HG02884 (cell line): ENCODE results near the gene RDH12.
"Not testable (repeated sequence)": the region's sequence is repeated elsewhere in the genome, so short reads cannot be mapped to it uniquely, and the experiment has no call there.

ENCODE experiments used
- ATAC-seq: cut with Tn5 transposase; IDR thresholded peaks from one replicate; pipeline ENCODE4 v1.9.1; 2021; ENCODE audit warnings: mild to moderate bottlenecking, moderate library complexity; ENCODE audit not compliant: unreplicated experiment

The RDH12 gene

GRCh38 chr14:67704484-67705089 is 2.9 kb downstream of the RDH12 start:
- no peak for ATAC-seq

DNA sequence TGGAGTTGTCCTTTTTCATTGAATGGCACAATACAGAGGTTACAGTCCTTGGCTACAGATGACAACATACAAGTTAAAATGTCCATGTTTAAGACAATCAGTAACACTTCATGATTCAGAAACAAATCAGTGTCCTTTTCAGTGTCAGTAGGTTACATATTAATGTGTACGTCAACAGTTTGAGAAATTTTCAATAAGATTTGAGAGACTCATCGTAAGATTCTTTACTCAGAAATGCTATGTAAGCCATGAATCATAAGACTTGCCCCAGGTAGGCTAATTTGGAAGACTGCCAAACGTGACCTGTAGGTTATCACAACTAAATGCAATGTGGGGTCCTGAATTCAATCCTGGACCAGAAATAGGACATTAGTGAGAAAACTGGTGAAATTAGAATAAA is 3.5 kb downstream of the RDH12 start:
- ATAC-seq: no peak

GRCh38 chr14:67709346-67709745 is 7.7 kb downstream of the RDH12 start:
- not testable (repeated sequence) for ATAC-seq

DNA sequence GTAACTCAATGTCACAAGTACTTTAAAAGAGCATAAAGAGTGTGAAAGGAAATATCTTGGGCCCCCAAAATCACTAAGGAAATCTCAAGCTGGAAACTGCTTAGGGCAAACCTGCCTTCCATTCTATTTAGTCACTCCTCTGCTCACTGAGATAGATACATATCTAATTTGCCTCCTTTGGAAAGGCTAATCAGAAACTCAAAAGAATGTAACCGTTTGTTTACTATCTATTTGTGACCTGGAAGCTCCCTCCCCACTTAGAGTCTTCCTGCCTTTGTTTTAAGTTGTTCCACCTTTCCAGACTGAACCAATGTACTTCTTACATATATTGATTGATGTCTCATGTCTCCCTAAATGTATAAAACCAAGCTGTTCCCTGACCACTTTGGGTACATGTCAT is 8.1 kb downstream of the RDH12 start:
- not testable (repeated sequence) for ATAC-seq

DNA sequence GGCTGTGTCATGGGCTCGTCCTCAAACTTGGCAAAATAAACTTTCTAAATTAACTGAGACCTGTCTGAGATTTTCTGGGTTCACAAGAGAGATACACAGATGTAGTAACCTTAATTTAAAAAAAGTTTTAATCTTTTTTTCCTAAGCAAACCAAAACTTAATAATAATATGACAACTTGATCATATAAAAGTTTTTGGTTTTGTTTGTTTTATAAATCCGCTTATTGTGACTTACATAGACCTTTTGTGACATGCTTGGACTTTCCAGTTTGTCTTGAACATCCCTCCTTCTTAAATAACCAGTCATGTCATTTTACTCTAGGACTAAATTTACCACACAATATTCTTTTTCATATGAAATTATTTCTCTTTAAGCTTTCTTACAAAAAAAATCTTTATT is 8.5 kb downstream of the RDH12 start:
- ATAC-seq: no peak

DNA sequence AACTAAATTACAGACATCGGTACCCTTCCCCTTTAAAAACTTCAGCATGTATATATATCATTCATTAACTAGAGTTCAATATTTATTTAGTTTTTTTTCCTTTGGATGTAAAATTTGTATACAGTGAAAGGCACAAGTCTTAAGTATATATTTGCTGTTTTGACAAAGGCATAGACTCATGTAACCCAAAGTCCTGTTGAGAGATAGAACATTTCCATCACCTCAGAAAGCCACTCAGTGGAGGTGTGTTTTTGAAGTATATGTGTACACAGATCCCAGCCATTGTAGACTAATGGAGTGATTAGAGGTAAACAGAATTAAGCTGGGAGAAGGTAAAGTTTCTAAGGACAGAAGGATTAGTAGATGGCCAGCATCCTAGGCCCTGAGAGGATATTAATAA is 15.4 kb downstream of the RDH12 start:
- no peak for ATAC-seq

GRCh38 chr14:67718265-67718664 is 16.6 kb downstream of the RDH12 start:
- ATAC-seq: no peak

- not testable (repeated sequence) for ATAC-seq
These were observed 17.7 kb downstream of the RDH12 start for GRCh38 chr14:67719385-67719784.

GRCh38 chr14:67719866-67720265 is 18.2 kb downstream of the RDH12 start:
- ATAC-seq: no peak

DNA sequence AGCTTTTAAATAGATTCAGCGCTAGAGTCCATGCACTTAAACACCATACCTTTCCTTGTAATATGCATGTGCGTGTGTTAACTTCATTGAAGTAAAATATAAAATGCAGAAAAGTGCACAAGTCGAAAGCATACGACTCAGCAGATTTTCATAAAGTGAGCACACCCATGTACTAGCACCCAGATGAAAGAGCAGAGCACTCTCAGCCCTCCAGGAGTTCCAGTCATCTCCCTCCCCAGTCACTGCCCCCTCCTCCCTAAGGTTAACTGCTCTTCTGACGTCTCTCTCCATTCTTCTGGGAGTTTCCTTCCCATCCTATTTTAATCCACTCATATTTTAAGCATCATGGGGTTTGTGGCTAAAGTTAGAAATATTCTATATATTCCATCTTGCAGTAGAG is 20.2 kb downstream of the RDH12 start:
- no peak for ATAC-seq

DNA sequence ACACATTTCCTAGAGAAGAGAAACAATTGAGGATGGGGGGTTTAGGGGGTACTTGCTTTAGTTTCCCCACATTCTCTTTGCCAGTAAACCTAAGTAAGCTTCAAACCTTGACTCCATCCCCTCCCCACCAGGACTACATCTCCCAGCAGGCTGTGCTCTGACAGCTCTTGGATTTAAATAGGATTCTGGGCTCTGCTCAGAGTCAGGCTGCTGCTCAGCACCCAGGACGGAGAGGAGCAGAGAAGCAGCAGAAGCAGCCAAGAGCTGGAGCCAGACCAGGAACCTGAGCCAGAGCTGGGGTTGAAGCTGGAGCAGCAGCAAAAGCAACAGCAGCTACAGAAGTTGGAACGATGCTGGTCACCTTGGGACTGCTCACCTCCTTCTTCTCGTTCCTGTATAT is 20.6 kb downstream of the RDH12 start:
- no peak for ATAC-seq

DNA sequence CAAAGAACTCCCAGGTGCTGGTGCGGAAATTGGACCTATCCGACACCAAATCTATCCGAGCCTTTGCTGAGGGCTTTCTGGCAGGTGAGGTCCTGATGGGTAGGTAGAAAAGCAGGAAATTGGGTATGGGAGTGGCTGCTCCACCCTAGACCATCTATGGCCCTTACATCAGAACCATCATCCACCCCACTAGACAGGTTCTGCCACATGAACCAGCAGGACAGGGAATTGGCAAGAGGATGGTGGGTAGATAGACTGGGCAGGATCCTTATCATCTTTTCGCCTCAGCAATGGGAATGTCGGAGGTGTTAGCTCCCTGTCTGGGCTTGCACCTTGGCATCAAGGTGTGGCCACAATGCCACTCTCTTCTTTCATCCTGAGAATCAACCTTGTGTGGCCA is 23.5 kb downstream of the RDH12 start:
- no peak for ATAC-seq

DNA sequence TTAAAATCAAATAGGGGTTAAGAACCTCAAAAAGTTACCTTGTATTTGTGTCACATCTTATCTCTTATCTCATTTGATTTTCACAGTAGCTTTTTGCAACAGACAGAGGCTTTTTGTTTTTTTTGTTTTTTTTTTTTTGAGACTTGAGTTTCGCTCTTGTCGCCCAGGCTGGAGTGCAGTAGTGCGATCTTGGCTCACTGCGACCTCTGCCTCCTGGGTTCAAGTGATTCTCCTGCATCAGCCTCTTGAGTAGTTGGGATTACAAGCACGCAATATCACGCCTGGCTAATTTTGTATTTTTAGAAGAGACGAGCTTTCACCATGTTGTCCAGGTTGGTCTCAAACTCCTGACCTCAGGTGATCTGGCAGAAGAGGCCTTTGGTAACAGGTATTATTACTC is 25.7 kb downstream of the RDH12 start:
- no peak for ATAC-seq

- ATAC-seq: no peak
These were observed 26.6 kb downstream of the RDH12 start for GRCh38 chr14:67728258-67728657.

DNA sequence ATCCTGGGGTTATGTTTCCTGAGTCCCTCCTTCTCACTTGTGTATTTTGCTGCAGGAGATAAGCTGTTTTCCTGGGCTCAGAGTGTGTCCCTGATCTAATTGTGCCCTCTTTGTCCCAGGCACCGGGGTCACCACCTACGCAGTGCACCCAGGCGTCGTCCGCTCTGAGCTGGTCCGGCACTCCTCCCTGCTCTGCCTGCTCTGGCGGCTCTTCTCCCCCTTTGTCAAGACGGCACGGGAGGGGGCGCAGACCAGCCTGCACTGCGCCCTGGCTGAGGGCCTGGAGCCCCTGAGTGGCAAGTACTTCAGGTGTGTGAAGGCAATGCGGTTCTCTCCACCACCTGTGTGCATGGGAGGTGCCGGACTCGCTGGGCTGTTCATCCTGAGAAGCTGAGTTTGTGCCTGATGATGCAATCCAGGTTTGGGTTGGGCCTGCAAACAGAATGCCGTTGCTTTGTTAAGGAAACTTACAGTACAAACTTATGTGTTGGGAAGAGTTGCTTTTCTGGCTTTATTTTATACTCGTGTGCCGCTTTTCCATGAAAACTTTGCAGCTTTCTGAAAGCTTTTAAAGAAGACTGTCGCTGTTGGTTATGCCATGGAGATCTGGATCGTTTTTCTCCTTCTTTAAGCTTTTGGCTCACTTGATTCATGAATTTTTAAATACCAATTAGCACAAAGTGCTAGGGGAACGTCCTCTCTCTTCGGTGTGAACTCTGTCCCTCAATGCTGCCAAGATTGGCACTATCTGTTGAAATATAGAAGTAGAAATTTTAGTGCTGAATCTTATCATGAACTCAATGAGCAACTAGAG is 27.6 kb downstream of the RDH12 start:
- ATAC-seq: no peak

- no peak for ATAC-seq
These were observed 31.9 kb downstream of the RDH12 start for GRCh38 chr14:67733616-67734015.

- ATAC-seq: no peak
These were observed 33.0 kb downstream of the RDH12 start for GRCh38 chr14:67734675-67735074.

GRCh38 chr14:67735336-67736147 is 33.9 kb downstream of the RDH12 start:
- no peak for ATAC-seq

GRCh38 chr14:67736771-67737170 is 35.1 kb downstream of the RDH12 start:
- ATAC-seq: no peak

- no peak for ATAC-seq
These were observed 37.2 kb downstream of the RDH12 start for GRCh38 chr14:67738740-67739504.

GRCh38 chr14:67744046-67744445 is 42.4 kb downstream of the RDH12 start:
- no peak for ATAC-seq
